IMR-90 (cell line): ENCODE results near the gene TMEM209. TPM values are rescaled to one million over a fixed set of nuclear protein-coding genes. Genes with fewer than 3 reads are reported as not detected.
A peak's percentile ranks its signal among the peaks of the same experiment; 100 is the strongest.

Experiments
- ATAC-seq: fragments of 200-7000 bp; cut with Tn5 transposase; 2 replicates; pipeline ENCODE4 v1.9.1; 2020; ENCODE audit warnings: low read depth, mild to moderate bottlenecking, moderate library complexity
- Bru-seq: library from RNA; stranded (reverse); fragments of 400-500 nt; gene quantifications from one replicate; lab custom pipeline; 2021; lab: Mats Ljungman, UMichigan
- BruChase-seq, 2 experiments: library from RNA; stranded (reverse); fragments of 400-500 nt; gene quantifications; one replicate each; lab custom pipeline; 2021; lab: Mats Ljungman, UMichigan
- BruUV-seq: library from RNA; stranded (reverse); fragments of 400-500 nt; replicated peaks from 2 replicates; lab custom pipeline; 2021; lab: Mats Ljungman, UMichigan
- CTCF ChIA-PET: fragments of 300-600 bp; formaldehyde crosslinking; extraction: SDS; loops from one replicate; lab custom pipeline; 2021; ENCODE audit warnings: antibody characterized with exemption; lab: Yijun Ruan, JAX
- POLR2A ChIA-PET: fragments of 300-600 bp; sonication (Branson Sonifier 250); formaldehyde crosslinking; loops from one replicate; lab custom pipeline; 2022; ENCODE audit warnings: antibody characterized with exemption; ENCODE audit not compliant: unreplicated experiment; lab: Charles Lee
- DNase-seq: peaks from one replicate; pipeline ENCODE4 v3.0.0; 2013
- H2AFZ ChIP-seq: replicated peaks from 2 replicates; pipeline ENCODE3; 2013; ENCODE audit warnings: low read length, mild to moderate bottlenecking; ENCODE audit not compliant: poor library complexity
- H2AK5ac ChIP-seq: 2 replicates; pipeline ENCODE4 v1.6.1; 2013; ENCODE audit warnings: low read depth, low read length, inconsistent platforms
- H2AK9ac ChIP-seq: replicated peaks from 2 replicates; pipeline ENCODE3; 2013; ENCODE audit warnings: mild to moderate bottlenecking, low read depth, low read length, moderate library complexity; ENCODE audit not compliant: poor library complexity
- H2BK120ac ChIP-seq: 2 replicates; pipeline ENCODE4 v1.6.1; 2013; ENCODE audit warnings: low read depth, low read length, inconsistent platforms
- H2BK15ac ChIP-seq: 3 replicates; pipeline ENCODE4 v1.6.1; 2013; ENCODE audit warnings: low read depth, low read length, inconsistent platforms
- H2BK20ac ChIP-seq: 2 replicates; pipeline ENCODE4 v1.6.1; 2013; ENCODE audit warnings: low read depth, mild to moderate bottlenecking, inconsistent platforms, low read length, moderate library complexity
- H2BK5ac ChIP-seq: 2 replicates; pipeline ENCODE4 v1.6.1; 2013; ENCODE audit warnings: mild to moderate bottlenecking, low read depth, low read length, inconsistent platforms; ENCODE audit not compliant: poor library complexity, severe bottlenecking
- H3K14ac ChIP-seq: replicated peaks from 2 replicates; pipeline ENCODE4 v1.6.1; 2013; ENCODE audit warnings: low read depth, low read length, inconsistent platforms
- H3K18ac ChIP-seq: 2 replicates; pipeline ENCODE4 v1.6.1; 2013; ENCODE audit warnings: low read depth, low read length, control low read depth
- H3K23ac ChIP-seq: 2 replicates; pipeline ENCODE4 v1.6.1; 2013; ENCODE audit warnings: low read depth, low read length, inconsistent platforms
- H3K27ac ChIP-seq: 2 replicates; pipeline ENCODE4 v1.5.1; 2013; ENCODE audit warnings: mild to moderate bottlenecking, control low read depth, low read length; ENCODE audit not compliant: insufficient read depth
- H3K27me3 ChIP-seq: 2 replicates; pipeline ENCODE4 v1.6.1; 2013; ENCODE audit warnings: low read length; ENCODE audit not compliant: control insufficient read depth, insufficient read depth
- H3K36me3 ChIP-seq: 2 replicates; pipeline ENCODE4 v1.6.1; 2013; ENCODE audit warnings: low read length, mixed read lengths; ENCODE audit not compliant: control insufficient read depth, insufficient read depth
- H3K4ac ChIP-seq: 2 replicates; pipeline ENCODE4 v1.6.1; 2013; ENCODE audit warnings: low read depth, low read length, inconsistent platforms
- H3K4me1 ChIP-seq: 2 replicates; pipeline ENCODE4 v1.6.1; 2013; ENCODE audit warnings: low read length, mixed read lengths; ENCODE audit not compliant: control insufficient read depth, insufficient read depth
- H3K4me2 ChIP-seq: 2 replicates; pipeline ENCODE4 v1.6.1; 2013; ENCODE audit warnings: low read depth, mild to moderate bottlenecking, control low read depth, low read length, moderate library complexity
- H3K4me3 ChIP-seq: 2 replicates; pipeline ENCODE4 v1.5.1; 2013; ENCODE audit warnings: low read depth, mild to moderate bottlenecking, control low read depth, low read length, moderate library complexity; ENCODE audit not compliant: insufficient read depth
- H3K56ac ChIP-seq: 2 replicates; pipeline ENCODE4 v1.6.1; 2013; ENCODE audit warnings: low read length, inconsistent platforms; ENCODE audit not compliant: insufficient read depth; ENCODE audit errors: extremely low read depth
- H3K79me1 ChIP-seq, 2 experiments: 2 replicates each; pipeline ENCODE4 v1.6.1; 2013; ENCODE audit warnings: low read length in 2 of 2, inconsistent platforms in 1 of 2, low read depth in 1 of 2
- H3K9ac ChIP-seq: 2 replicates; pipeline ENCODE4 v1.6.1; 2013; ENCODE audit warnings: low read depth, low read length, control low read depth
- H3K9me1 ChIP-seq: 2 replicates; pipeline ENCODE4 v1.6.1; 2013; ENCODE audit warnings: low read length, inconsistent platforms; ENCODE audit not compliant: insufficient read depth
- H3K9me3 ChIP-seq: 2 replicates; pipeline ENCODE4 v1.6.1; 2013; ENCODE audit warnings: low read length; ENCODE audit not compliant: control insufficient read depth, insufficient read depth
- H4K20me1 ChIP-seq: 2 replicates; pipeline ENCODE4 v1.6.1; 2013; ENCODE audit warnings: low read length, inconsistent platforms; ENCODE audit not compliant: insufficient read depth
- H4K5ac ChIP-seq: 2 replicates; pipeline ENCODE4 v1.6.1; 2013; ENCODE audit warnings: mild to moderate bottlenecking, low read depth, low read length, control low read depth
- H4K8ac ChIP-seq, 2 experiments: 2 replicates each; pipeline ENCODE4 v1.6.1; 2013; ENCODE audit warnings: low read depth in 2 of 2, low read length in 2 of 2, control low read depth in 1 of 2, inconsistent platforms in 1 of 2
- H4K91ac ChIP-seq: 2 replicates; pipeline ENCODE4 v1.6.1; 2013; ENCODE audit warnings: low read depth, low read length, inconsistent platforms; ENCODE audit not compliant: insufficient read depth
- CEBPB ChIP-seq: IDR thresholded peaks from 2 replicates; pipeline ENCODE4 v1.6.1; 2012; ENCODE audit warnings: low read depth, low read length, improper control_type of control experiment
- FOS ChIP-seq: fragments of 150-350 bp; IDR thresholded peaks from 2 replicates; pipeline ENCODE4 v1.6.1; 2016; ENCODE audit warnings: low read depth, low read length
- MAZ ChIP-seq: IDR thresholded peaks from 2 replicates; pipeline ENCODE4 v1.6.1; 2012; ENCODE audit warnings: low read depth, mild to moderate bottlenecking, low read length, improper control_type of control experiment, moderate library complexity, borderline replicate concordance
- MXI1 ChIP-seq: IDR thresholded peaks from 2 replicates; pipeline ENCODE4 v1.6.1; 2012; ENCODE audit warnings: low read depth, mild to moderate bottlenecking, low read length, moderate library complexity, borderline replicate concordance
- POLR2A ChIP-seq: IDR thresholded peaks from 2 replicates; pipeline ENCODE4 v1.6.1; 2012; ENCODE audit warnings: mild to moderate bottlenecking, low read depth, low read length
- SMC3 ChIP-seq: fragments of 150-350 bp; IDR thresholded peaks from 2 replicates; pipeline ENCODE4 v1.6.1; 2016; ENCODE audit warnings: low read depth, mild to moderate bottlenecking, antibody characterized with exemption, low read length, moderate library complexity
- USF2 ChIP-seq: fragments of 150-350 bp; IDR thresholded peaks from 2 replicates; pipeline ENCODE4 v1.6.1; 2017; ENCODE audit warnings: mild to moderate bottlenecking, antibody characterized with exemption, low read length, low read depth
- WGBS, 2 experiments: methylation state at CpG; one replicate each; pipeline versions ENCODE4 v1.1.5 to v1.1.7; 2013; ENCODE audit warnings: missing lambda C conversion rate in 2 of 2; ENCODE audit not compliant: insufficient read length in 1 of 2; ENCODE audit errors: extremely low coverage in 2 of 2; 5-methylcytosine and 5-hydroxymethylcytosine counted together
- dilution Hi-C: fragments of 300-500 bp; cut with HindIII; formaldehyde crosslinking; loops from one replicate; pipeline ENCODE4 v1.14.3; 2018; ENCODE audit warnings: low sequenced_read_pairs; ENCODE audit not compliant: unreplicated experiment
- in situ Hi-C: fragments of 300-500 bp; cut with MboI; formaldehyde crosslinking; loops from 3 replicates; pipeline ENCODE4 v1.14.3; 2019; ENCODE audit warnings: low sequenced_read_pairs, inconsistent platforms, mixed read lengths
- intact Hi-C: fragments of 100-400 bp; cut with micrococcal nuclease; formaldehyde crosslinking; loops from 2 replicates; pipeline ENCODE4 v1.10.0; 2022
- long read RNA-seq: library from polyadenylated mRNA; unstranded; transcript quantifications from one replicate; pipeline ENCODE4 v2.0.0, GENCODE V29; 2021; ENCODE audit not compliant: unreplicated experiment
- polyA plus RNA-seq, 3 experiments: library from polyadenylated mRNA; depleted of rRNA; stranded (reverse); fragments of >200 nt; gene quantifications; 2 replicates each; pipeline ENCODE4 v1.2.3, GENCODE V29; 2012; ENCODE audit warnings: low replicate concordance in 1 of 3
- total RNA-seq: library from RNA; depleted of rRNA; stranded (reverse); fragments of >200 nt; gene quantifications from 2 replicates; pipeline ENCODE4 v1.2.3, GENCODE V29; 2012; rRNA removed
- TF ChIP-seq, protein P1 (sequence below): conservative IDR thresholded peaks from 2 replicates; pipeline ENCODE4 v1.5.1; 2012; ENCODE audit warnings: mild to moderate bottlenecking, low read depth, low read length, improper control_type of control experiment

The TMEM209 gene
- 11.1 and 11.3 TPM in 2 replicates for total RNA-seq
- 8.0 and 8.4 TPM in 2 replicates for polyA plus RNA-seq (2012; rRNA removed)
- 2.9 and 3.7 TPM in 2 replicates for polyA plus RNA-seq (2012; cell fraction: cytosol; rRNA removed)
- 2.6 and 6.4 TPM in 2 replicates for polyA plus RNA-seq (2012; cell fraction: nucleus; rRNA removed; ENCODE audit: low replicate concordance)
- percentile 62 among the genes with signal in this experiment for Bru-seq, nascent RNA
- percentile 66 among the genes with signal in this experiment for BruChase-seq, experiment 1, labeled RNA remaining after a 6-hour chase
- percentile 63 among the genes with signal in this experiment for BruChase-seq, experiment 2, labeled RNA remaining after a 2-hour chase
- long read RNA-seq, partial matches to known transcripts, result 6 of 9 reads
- long read RNA-seq, other reads (novel, unspliced or antisense), result 0 of 9 reads

- DNase-seq, result peak; percentile 96
- H3K27ac ChIP-seq, result peak within 1 kb of the TSS; percentile 89
- TF ChIP-seq SMC3, result peak; percentile 20
- TF ChIP-seq, protein P1, sequence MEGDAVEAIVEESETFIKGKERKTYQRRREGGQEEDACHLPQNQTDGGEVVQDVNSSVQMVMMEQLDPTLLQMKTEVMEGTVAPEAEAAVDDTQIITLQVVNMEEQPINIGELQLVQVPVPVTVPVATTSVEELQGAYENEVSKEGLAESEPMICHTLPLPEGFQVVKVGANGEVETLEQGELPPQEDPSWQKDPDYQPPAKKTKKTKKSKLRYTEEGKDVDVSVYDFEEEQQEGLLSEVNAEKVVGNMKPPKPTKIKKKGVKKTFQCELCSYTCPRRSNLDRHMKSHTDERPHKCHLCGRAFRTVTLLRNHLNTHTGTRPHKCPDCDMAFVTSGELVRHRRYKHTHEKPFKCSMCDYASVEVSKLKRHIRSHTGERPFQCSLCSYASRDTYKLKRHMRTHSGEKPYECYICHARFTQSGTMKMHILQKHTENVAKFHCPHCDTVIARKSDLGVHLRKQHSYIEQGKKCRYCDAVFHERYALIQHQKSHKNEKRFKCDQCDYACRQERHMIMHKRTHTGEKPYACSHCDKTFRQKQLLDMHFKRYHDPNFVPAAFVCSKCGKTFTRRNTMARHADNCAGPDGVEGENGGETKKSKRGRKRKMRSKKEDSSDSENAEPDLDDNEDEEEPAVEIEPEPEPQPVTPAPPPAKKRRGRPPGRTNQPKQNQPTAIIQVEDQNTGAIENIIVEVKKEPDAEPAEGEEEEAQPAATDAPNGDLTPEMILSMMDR, result no peak
- TF ChIP-seq MXI1, result peak; percentile 82
- peak; percentile 83 for TF ChIP-seq POLR2A
- no peak for TF ChIP-seq FOS
- TF ChIP-seq CEBPB, result no peak
- peak; percentile 48; the same call in 1 of the 2 replicates for TF ChIP-seq MAZ
- no peak for TF ChIP-seq USF2
Measured at GRCh38 chr7:130205084-130205947, at the start of gene TMEM209. TMEM209 (minus strand) TSS chr7:130205406; CDS start chr7:130205375, 31 bp downstream.

More at GRCh38 chr7:130205084-130205947, at the start of gene TMEM209:
- Histone ChIP-seq H3K23ac (peak within 1 kb of the TSS; percentile 81), H3K56ac (peak within 1 kb of the TSS; percentile 93), H2AK9ac (peak within 1 kb of the TSS; percentile 79), H3K4me2 (peak within 1 kb of the TSS; percentile 77), H3K4me1 (peaks cover 3% of the 10 kb centered on the region), H2BK20ac (no peak within 1 kb of the TSS), H3K9me3 (no peaks in the 10 kb centered on the region), H4K20me1 (no peaks in the 10 kb centered on the region), H3K27me3 (no peaks in the 10 kb centered on the region), H2AFZ (peak within 1 kb of the TSS; percentile 95), H2AK5ac (peak within 1 kb of the TSS; percentile 76), H3K14ac (peak within 1 kb of the TSS; percentile 93), H3K79me1 (peaks cover 5 to 14% of the 10 kb centered on the region in 2 experiments; a peak in 3 of 4 replicates), H3K4me3 (peak within 1 kb of the TSS; percentile 72), H3K4ac (peak within 1 kb of the TSS; percentile 87), H2BK120ac (peak within 1 kb of the TSS; percentile 73), H3K36me3 (peaks cover 3% of the 10 kb centered on the region; the same call in 1 of the 2 replicates), H2BK5ac (peak within 1 kb of the TSS; percentile 81), H3K9me1 (no peaks in the 10 kb centered on the region; the same call in 1 of the 2 replicates), H3K9ac (peak within 1 kb of the TSS; percentile 93), H4K5ac (peak within 1 kb of the TSS; percentile 82), H2BK15ac (peak within 1 kb of the TSS; percentile 48; the same call in 2 of the 3 replicates), H4K91ac (peak within 1 kb of the TSS; percentile 83), H3K18ac (peak within 1 kb of the TSS; percentile 30), H4K8ac (peak within 1 kb of the TSS; percentile 96 to 97)
- peak; percentile 93 for ATAC-seq
- WGBS, 2 experiments, result 0% methylated on average over 19 of the region's 44 CpGs; no CpG with 5 or more reads in 1 of the 2 experiments
- ChIA-PET CTCF (interaction anchor here (1.5 kb wide), 1 partner anchor 13 kb away, joined by 5 read pairs; no protein-coding TSS in a partner anchor), POLR2A (interaction anchor here (0.6 to 0.8 kb wide), 4 partner anchors 9 to 451 kb away, joined by 3 to 4 read pairs (median 3); no protein-coding TSS in a partner anchor)
- in situ Hi-C loops (no loop called here), intact Hi-C loops (loop anchor here (1.0 to 2.0 kb wide), 2 partner anchors 133 to 284 kb away; no protein-coding TSS in a partner anchor), dilution Hi-C loops (no loop called here)
- no TSS peak for BruUV-seq
